NAMALWA (cell line): ENCODE measurements around the gene CCNK.

ENCODE experiments used
- DNase-seq: peaks from one replicate; pipeline ENCODE4 v3.0.0-alpha.2; 2015; ENCODE audit warnings: low spot score

Gene CCNK

GRCh38 chr14:99552572-99553216, 71.5 kb downstream of the CCNK start:
- no peak for DNase-seq

GRCh38 chr14:99554184-99554583, 73.0 kb downstream of the CCNK start:
- no peak for DNase-seq

DNA sequence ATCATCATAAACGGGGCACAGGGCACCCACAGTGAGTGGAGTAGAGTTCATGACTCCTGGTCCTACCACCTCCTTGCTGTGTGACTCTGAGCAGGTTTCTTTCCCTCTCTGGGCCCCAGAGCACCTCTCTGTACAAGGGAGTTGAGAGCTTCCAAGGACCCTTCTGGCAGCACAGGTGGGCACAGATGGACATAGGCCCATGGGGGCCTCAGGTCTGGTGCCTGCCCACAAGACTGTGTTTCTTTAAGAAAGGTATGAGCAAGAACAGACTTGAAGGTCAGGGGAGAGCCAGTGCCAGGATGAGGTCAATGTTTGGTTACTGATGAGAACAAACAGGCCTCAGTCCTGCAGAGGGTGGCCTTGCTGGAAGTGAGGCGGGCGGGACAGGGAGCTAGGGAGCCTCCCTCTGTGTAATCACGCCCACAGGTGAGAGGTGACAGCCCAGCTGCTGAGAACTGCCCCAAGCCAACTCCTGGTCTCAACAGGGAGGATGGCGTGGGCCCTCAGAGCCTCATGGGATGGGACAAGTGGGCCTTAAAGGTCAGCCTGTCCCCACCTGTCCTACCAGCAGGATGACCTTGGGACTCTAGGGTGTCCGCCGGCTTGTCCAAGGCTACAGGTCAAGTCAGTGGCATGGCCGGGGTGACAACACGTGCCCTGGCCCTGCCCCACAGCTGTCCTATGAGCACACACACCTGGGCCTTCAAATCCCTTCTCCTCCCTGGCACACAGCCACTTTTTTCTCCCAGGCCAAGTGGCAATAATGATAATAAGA, 73.7 kb downstream of the CCNK start:
- no peak for DNase-seq

- no peak for DNase-seq
These were observed 75.1 kb downstream of the CCNK start for GRCh38 chr14:99556134-99556791.

DNA sequence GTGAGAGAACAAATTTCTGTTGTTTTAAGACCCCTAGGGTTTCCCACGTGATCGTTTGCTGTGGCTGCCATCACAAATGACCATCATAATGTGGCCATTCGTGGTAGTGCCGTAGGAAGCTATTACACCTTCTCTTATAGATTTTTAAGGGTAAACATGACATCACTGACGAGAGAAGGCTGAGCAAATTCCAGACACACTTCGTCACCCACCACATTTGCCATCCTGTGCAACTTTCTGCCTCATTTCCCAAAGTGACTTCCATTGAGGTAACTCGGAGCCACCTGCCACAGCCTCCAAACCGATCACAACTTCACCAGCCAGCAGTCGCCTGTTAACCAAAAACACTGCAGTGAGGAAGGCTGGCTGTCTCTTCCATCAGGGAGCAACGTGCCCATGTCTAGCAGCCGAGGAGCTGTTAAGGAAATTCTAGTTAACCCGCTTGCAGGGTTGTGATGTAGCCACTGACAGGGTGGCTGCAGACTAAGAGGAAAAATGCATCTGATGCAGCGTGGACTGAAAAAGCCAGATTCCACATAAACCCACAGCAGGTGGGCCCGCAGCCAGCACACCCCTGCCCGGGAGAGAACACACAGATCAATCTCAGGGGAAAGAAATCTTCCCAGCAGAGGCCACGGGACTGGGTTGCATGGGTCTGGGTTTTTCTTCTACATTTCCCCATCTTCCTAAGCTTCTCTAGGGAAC, 78.2 kb downstream of the CCNK start:
- DNase-seq = no peak

DNA sequence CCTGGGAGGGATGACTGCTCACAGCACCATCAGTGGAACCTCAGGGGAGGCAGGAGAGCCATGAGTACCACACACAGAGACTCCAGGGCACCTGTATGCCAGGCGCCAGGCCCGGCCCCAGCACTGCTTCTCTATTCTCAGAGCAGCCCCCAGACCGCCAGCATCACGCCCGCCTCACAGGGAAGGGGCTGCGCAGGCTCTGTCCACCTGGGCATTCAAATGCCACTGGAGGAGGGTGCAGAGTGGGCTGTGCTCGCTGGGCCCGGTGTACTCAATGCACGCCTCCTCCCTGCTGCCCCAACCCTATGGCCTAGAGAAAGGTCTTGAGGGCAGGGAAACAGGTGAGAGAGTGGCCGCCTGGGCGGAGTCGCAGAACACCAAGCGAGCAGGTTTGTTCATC, 79.2 kb downstream of the CCNK start:
- no peak for DNase-seq

GRCh38 chr14:99560922-99561683, 79.9 kb downstream of the CCNK start:
- DNase-seq = no peak

GRCh38 chr14:99561864-99562263, 80.7 kb downstream of the CCNK start:
- DNase-seq = no peak
